GM18951 (cell line): Measurements from ENCODE around the gene PROZ.
"Not testable (repeated sequence)": the region's sequence is repeated elsewhere in the genome, so short reads cannot be mapped to it uniquely, and the experiment has no call there.

Experiments
- POLR2A ChIP-seq: IDR thresholded peaks from 4 replicates; pipeline ENCODE4 v1.6.1; 2011; ENCODE audit warnings: mild to moderate bottlenecking; ENCODE audit not compliant: insufficient read length, insufficient read depth; ENCODE audit errors: extremely low read depth
- in situ Hi-C: fragments of 300-500 bp; cut with MboI; formaldehyde crosslinking; loops from one replicate; pipeline ENCODE4 v1.12.0; 2022; ENCODE audit warnings: low sequenced_read_pairs, mixed read lengths, inconsistent platforms; ENCODE audit not compliant: unreplicated experiment

PROZ gene, protein sequence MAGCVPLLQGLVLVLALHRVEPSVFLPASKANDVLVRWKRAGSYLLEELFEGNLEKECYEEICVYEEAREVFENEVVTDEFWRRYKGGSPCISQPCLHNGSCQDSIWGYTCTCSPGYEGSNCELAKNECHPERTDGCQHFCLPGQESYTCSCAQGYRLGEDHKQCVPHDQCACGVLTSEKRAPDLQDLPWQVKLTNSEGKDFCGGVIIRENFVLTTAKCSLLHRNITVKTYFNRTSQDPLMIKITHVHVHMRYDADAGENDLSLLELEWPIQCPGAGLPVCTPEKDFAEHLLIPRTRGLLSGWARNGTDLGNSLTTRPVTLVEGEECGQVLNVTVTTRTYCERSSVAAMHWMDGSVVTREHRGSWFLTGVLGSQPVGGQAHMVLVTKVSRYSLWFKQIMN

DNA sequence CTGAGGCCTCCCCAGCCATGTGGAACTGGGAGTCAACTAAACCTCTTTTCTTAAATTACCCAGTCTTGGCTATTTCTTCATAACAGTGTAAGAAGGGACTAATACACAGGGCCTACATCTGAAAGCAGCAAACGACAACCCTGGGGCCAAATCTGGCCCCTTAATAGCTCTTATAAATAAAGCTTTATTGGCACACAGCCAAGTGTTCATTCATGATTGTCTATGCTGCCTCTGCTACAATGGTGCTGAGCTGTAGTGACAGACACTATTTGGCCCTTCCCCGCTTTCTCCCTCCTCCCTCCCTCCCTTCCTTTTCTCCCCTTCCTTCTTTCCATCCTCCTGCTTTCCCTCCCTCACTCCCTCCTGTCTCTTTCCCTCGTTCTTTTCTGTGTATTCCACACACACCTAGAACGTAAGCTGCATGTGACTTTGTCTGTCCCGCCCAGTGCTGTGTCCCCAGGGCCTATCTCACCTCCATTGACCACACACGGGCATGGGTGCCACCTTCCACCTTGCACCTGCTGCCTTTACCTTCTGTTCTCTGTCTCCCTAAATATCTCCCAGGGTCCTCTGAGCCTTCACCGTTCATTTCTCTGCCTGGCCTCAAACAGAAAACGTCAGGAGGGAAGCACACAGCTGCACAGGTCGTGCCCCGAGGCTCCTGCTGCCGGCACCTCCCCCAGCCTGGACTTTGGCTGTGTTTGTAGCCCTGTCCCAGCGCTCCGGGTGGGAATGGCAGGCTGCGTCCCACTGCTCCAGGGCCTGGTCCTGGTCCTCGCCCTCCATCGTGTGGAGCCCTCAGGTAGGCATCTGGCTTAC lies at the start of gene PROZ:
TSS of gene PROZ (plus strand) at position 720 of the 819 bp plus-strand sequence. CDS start at position 733, 13 bp downstream.
- TF ChIP-seq POLR2A: no peak
- in situ Hi-C loops: no loop called here

DNA sequence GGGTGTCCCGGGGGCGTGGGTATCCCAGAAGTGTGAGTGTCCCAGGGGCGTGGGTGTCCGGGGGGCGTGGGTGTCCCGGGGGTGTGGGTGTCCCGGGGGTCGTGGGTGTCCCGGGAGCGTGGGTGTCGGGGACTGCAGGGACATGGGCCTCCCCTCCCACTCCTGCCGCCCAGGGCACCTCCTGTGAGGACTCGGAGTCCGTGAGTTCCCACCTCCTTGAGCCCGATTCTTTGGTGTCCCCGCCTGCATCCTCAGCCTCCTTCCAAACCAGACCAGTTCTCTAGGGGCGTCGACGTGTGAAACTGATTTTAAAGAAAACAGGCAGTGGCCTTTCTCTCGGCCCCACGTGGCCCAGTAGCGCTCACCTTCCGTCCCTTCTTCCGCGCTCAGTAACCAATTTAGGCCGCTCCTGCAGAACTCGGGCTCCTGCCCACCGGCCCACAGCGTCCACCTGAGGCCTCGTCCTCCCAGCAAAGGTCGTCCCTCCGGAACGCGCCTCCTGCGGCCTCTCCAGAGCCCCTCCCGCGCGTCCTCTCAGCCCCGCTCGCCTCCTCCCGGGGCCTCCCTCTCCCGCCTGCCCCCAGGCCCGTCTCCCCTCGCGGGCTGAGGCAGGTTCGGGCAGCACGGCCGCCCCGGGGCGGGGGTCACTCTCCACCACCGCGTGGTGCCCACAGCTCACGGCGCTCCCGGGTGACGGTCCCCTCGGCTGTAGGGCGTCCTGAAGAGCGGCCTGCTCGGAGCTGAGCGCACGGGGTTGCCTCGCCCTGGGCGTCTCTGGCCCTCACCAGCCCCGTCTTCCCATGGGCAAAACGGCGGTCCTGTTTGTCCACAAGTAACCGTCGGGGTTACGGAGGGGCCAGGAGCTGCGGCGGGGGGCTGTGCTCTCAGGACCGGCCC lies 49.0 kb upstream of the PROZ start:
- no peak for TF ChIP-seq POLR2A
- in situ Hi-C loops: no loop called here

GRCh38 chr13:113110048-113110851 lies 48.2 kb upstream of the PROZ start:
- in situ Hi-C loops: no loop called here
- no peak for TF ChIP-seq POLR2A

DNA sequence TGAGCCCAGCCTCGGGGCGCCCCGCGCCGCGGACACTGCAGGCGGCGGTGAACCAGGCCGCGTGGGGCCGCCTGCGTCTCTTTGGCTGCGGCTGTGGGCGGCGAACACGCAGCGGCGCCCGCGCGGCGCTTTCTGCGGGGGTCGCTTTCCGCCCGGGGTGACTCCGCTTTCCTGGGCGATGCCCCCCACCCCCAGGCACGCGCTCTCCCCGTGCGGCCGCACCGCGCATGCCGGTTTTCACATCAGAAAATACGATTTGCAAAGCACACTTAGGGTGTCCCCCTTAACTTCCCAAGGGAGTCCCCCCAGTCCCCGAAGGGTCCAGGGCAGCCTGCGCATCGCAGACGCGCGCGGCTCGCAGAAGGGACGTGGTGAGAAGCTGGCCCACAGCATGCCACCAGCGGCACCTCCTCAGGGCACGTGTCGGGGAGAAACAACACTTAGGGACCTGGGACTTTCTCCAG lies 47.6 kb upstream of the PROZ start:
- in situ Hi-C loops: no loop called here
- TF ChIP-seq POLR2A: no peak

DNA sequence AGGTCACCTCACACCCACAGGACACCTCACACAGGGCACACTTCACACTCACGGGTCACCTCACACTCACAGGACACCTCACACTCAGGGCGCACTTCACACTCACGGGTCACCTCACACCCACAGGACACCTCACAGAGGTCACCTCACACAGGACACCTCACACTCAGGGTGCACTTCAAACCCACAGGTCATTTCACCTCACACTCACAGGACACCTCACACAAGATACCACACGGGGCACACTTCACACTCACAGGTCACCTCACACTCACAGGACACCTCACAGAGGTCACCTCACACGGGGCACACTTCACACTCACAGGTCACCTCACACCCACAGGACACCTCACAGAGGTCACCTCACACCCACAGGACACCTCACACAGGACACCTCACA lies 46.6 kb upstream of the PROZ start:
- in situ Hi-C loops: not testable (repeated sequence)

GRCh38 chr13:113112475-113112874 lies 46.0 kb upstream of the PROZ start:
- in situ Hi-C loops: not testable (repeated sequence)

DNA sequence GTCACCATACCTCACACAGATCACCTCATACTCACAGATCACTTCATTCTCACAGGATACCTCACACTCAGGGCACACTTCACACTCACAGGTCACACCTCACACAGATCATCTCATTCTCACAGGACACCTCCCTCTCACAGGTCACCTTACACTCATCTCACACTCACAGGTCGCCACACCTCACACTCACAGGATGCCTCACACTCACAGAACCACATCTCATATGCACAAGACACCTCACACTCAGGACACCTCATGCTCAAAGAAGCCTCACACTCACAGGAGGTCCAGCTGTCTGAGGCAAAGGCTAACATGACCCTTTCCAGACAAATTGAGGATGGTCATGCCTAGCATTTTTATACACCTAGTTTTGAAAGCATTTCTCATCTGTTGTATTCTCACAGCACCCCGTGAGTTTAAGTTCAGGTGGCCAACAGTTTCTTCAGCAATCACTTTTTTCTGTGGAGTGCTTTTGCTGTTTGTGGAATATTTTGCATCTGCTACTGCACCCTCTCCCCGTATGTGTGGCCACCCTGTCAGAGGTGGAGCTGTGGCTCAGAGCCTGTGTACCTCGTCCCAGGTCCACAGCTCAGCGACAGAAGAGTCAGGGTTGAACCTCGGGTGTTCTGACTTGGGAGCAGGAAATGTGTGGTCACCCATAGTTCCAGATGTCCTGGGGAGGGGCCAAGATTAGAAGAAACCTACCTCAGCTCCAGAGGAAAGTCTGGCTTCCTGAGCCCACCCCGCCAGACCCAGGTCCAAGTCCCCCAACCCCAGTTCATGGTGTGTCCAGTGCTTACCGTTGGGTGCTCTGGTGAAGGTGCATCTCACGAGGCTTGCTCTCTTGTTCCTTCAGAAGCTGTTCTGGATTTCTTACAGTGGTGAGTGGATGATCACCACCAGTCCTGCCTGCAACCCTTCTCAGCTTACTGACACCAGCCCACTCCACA lies 45.3 kb upstream of the PROZ start:
- TF ChIP-seq POLR2A: no peak

GRCh38 chr13:113113846-113114271 lies 44.6 kb upstream of the PROZ start:
- TF ChIP-seq POLR2A: no peak
- in situ Hi-C loops: no loop called here

More for the DNA sequence above, 45.3 kb upstream of the PROZ start:
- in situ Hi-C loops: no loop called here

- no peak for TF ChIP-seq POLR2A
- in situ Hi-C loops: no loop called here
Measured at GRCh38 chr13:113114511-113115362, 43.7 kb upstream of the PROZ start.

GRCh38 chr13:113115363-113116205 lies 42.9 kb upstream of the PROZ start:
- in situ Hi-C loops: no loop called here
- no peak for TF ChIP-seq POLR2A
